Measurements from ENCODE around the gene YWHAQ.
"Not testable (repeated sequence)": the region's sequence is repeated elsewhere in the genome, so short reads cannot be mapped to it uniquely, and the experiment has no call there.

Gene YWHAQ

GRCh38 chr2:9586465-9586864 is 44.3 kb downstream of the YWHAQ start:
- no peak overlapping the region for H3K4me3 ChIP-seq (replicated peaks in 1 of 2; ENCODE audit: low read depth in 2 of 2, low read length in 2 of 2)
- TF ChIP-seq CTCF (IDR thresholded peaks at IDR 0.05; ENCODE audit: low read depth, low read length) = no peak
- no peak for DNase-seq (ENCODE audit: low read depth in 2 of 2)

- DNase-seq (ENCODE audit: low read depth in 2 of 2) = no peak
- no peak for TF ChIP-seq CTCF (IDR thresholded peaks at IDR 0.05; ENCODE audit: low read depth, low read length)
- H3K4me3 ChIP-seq (replicated peaks in 1 of 2; ENCODE audit: low read depth in 2 of 2, low read length in 2 of 2) = no peak overlapping the region
These were observed 45.3 kb downstream of the YWHAQ start for GRCh38 chr2:9585486-9585885.

GRCh38 chr2:9584902-9585301 is 45.9 kb downstream of the YWHAQ start:
- H3K4me3 ChIP-seq (replicated peaks in 1 of 2; ENCODE audit: low read depth in 2 of 2, low read length in 2 of 2); DNase-seq (ENCODE audit: low read depth in 2 of 2): not testable (repeated sequence)

GRCh38 chr2:9582624-9583023 is 48.2 kb downstream of the YWHAQ start:
- H3K4me3 ChIP-seq (replicated peaks in 1 of 2; ENCODE audit: low read depth in 2 of 2, low read length in 2 of 2) = no peak overlapping the region
- no peak for DNase-seq (ENCODE audit: low read depth in 2 of 2)
- TF ChIP-seq CTCF (IDR thresholded peaks at IDR 0.05; ENCODE audit: low read depth, low read length) = no peak

GRCh38 chr2:9578467-9579235 is 52.1 kb downstream of the YWHAQ start:
- peak in 1 of 2 donors; percentile 48 for DNase-seq (ENCODE audit: low read depth in 2 of 2)
- TF ChIP-seq CTCF (IDR thresholded peaks at IDR 0.05; ENCODE audit: low read depth, low read length) = no peak

GRCh38 chr2:9574331-9574730 is 56.5 kb downstream of the YWHAQ start:
- DNase-seq (ENCODE audit: low read depth in 2 of 2) = no peak
- H3K4me3 ChIP-seq (replicated peaks in 1 of 2; ENCODE audit: low read depth in 2 of 2, low read length in 2 of 2) = no peak overlapping the region
- TF ChIP-seq CTCF (IDR thresholded peaks at IDR 0.05; ENCODE audit: low read depth, low read length) = no peak

More at GRCh38 chr2:9578467-9579235, 52.1 kb downstream of the YWHAQ start:
- H3K4me3 ChIP-seq (replicated peaks in 1 of 2; ENCODE audit: low read depth in 2 of 2, low read length in 2 of 2) = no peak overlapping the region

- DNase-seq (ENCODE audit: low read depth in 2 of 2) = no peak
- peak; percentile 28 for TF ChIP-seq CTCF (IDR thresholded peaks at IDR 0.05; ENCODE audit: low read depth, low read length)
- no peak overlapping the region for H3K4me3 ChIP-seq (replicated peaks in 1 of 2; ENCODE audit: low read depth in 2 of 2, low read length in 2 of 2)
These were observed 57.0 kb downstream of the YWHAQ start for GRCh38 chr2:9573840-9574239.
